HG03457 (cell line): ENCODE results near the gene ACTC1.
"Not testable (repeated sequence)": the region's sequence is repeated elsewhere in the genome, so short reads cannot be mapped to it uniquely, and the experiment has no call there.

Experiments
- ATAC-seq: cut with Tn5 transposase; IDR thresholded peaks from one replicate; pipeline ENCODE4 v1.9.1; 2021; ENCODE audit warnings: moderate number of reproducible peaks; ENCODE audit not compliant: unreplicated experiment

Gene ACTC1

DNA sequence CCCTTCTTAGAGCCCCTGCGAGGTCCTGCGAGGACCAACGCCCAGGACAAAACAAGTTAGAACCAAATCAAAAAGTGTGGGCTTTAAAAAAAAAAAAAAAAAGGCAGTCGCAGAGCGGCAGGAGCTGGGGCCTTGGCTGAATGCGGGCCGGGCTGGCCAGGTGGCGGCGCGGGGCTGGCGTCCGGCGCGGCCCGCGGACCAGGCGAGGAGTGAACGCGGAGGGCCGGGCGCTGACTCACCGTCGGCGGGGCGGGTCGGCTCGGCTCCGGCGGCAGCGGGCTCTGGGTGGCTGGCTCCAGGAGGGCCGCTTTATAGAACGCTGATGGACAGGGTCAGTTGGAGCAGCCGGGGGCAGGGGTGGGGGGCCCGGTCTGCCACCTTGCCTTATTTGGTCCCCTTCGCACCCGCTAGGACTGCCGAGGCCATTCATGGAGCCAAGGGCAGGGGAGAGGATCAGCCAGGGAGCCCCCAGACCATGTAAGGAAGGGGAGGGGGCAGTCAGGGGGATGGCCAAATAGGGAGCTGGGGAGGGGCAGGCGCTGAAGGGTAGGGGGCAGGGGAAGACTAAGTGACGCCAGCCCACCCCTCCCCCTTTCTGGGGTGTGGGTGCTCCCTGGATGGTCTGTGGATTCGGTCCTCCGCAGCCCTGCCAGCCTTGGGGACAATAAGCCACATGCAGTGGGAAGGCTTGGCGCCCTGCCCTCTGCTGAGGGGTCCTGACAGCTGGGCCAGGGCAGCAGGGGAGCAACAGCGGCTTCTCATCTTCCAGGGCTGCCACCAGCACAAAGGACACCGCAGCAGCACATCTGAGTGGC lies at the start of gene ACTC1:
Gene ACTC1, minus strand, starts transcription at position 283 of the 815 bp plus-strand sequence. CDS start 741 bp downstream, outside the sequence.
- ATAC-seq = no peak

DNA sequence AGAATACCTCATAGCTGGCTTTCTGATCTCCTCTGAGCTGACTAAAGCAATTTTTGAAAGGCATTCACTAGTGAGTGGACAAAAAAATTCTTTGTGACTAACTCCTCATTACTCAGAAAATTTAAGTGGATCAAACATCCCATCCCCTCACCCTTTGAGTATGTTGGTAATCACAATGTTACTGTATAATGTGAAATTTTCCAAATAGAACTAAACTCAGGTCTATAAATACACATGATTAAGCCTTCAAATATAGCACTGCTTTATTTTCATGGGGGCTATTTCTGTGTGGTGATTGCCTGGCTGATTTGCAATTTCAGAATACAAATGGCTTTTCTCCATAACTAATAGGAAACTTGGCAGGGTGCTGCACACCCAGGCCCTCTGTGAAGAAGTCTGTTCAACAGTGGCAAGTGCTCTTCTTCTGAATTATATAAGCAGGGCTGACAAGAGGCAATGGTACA lies 45.9 kb upstream of the ACTC1 start:
- ATAC-seq = no peak

DNA sequence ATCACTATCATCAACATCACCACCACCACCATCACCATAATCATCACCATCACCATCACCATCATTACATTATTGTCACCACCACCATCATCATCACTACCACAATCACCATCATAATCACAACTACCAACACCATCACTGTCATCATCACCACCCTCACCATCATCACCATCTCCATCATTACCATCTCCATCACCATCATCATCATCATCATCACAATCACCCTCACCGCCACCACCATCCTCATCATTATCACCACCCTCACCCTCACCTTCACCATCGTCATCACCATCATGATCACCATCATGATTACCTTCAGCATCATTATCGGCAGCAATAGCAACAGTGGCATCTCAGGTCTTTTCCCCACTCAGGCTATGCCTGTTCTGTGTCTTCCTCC lies 42.9 kb upstream of the ACTC1 start:
- no peak for ATAC-seq

DNA sequence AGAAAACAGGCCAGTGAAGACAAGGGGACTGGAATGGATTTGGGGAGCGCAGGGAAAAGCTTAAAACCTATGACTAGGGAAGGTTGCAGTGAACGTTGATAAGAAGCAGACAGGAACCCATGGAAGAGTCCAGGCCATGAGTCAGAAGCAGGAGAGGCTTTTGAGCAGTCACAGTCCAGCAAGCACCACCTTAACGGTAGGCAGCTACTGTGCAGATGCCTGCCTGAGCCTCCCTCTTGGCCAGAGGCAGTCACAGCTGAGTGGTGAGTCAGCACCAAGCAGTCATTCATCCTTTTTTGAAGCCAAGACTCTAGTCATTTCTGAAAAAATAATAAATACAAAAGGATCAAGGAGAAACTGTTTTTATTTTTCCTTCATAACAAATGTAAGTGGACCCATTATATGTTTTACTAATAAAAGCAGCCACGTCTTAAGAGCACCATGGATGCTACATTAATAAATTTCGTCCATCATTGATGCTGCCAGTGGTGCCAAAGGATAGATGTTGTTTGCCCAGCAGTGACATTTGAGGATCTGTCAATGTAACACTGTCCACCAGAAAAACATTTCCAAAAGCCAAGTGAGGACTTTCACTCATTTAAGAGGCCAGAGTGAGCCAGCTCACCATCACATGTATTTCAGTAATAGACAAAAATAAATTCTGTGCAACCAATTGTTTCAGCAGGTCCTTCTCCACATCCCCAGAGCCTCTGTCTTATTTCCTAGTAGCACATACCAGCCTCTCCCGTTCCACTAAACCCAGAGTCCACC lies 42.1 kb upstream of the ACTC1 start:
- no peak for ATAC-seq

DNA sequence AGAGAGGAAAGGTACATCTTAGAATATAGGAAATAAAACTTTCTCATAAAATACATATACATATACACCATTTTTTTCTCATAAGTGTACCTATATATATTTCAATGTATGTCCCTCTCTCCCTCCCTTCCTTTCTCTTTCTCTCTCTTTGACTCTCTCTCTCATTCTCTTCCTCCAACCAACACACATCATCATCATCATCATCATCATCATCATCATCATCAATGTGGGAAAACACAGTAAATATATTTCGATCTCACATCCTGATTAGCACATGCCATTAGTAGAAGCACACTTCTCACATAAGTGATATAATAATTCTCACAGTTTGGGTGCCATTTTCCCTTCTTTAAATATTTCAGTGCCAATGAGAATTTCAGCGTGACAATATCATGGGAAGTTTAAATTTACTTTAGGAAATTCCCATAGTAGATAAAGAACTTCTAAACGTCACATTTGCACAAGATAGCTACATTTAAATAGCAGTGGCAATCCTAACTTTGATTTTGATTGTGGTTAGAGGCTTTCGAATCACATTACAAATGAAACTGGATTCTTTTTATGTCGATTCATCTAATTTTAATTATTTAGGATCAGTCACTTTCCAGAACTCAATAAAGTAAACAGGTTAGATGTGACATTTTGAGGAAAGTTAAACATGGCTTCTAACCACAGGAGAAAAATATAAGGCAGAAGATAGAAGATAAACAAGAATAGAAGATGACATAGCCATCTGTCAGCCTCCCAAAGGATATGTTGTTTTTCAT lies 33.0 kb upstream of the ACTC1 start:
- no peak for ATAC-seq

DNA sequence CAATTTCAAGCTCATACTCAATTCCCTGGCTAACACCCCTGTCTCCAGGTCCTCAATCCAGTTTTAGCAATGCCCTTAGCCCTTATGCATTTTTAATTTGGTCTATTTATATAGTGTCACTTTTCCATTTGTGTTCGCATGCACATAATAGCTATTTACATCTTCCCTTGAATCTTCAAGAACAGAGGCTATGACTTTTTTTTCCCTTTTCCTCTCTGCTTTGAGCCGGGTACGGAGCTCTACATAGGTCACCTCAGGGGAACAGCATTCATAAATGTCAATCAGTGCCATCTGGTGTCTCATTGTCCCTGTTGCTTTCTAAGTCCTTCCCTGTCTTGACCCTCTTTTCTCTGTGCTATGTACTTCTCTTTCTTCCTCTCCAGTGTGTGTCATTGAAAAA lies 26.5 kb upstream of the ACTC1 start:
- no peak for ATAC-seq

DNA sequence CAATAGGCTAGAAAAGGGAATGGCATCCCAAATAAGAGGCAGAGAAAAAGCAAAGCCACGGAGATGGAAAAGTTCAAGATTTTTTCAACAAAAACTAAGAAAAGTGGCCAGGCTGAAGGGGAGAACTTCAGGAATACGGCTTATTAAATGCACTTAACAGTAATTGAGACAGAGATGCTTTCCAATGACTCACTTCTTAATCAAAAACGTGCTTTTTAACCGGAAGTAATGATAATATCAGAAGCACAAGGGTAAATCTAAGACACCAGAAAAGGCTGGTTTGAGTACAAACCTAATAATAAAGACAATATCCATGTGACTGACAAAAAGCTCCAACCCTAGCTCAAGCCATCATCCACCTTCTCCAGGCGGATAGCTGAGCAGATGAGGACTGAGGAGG lies 24.8 kb upstream of the ACTC1 start:
- no peak for ATAC-seq

DNA sequence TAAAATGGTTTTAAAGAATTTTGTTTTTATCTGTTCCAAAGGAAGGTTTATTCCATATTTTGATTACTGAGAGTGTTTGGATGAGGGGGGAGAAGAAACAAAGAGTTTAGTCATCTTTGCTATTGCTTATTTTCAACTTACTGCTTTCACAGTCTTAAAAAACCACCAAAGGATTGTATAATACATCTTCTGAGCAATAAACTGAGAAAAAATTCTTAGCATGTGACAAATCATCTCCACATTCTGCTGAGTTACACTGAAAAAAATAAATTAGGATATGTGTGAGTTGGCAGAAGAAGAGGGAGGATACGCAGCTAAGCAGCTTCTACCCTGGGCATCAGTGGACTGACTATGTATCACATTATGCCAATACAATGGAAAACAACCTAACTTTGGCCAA lies 23.2 kb upstream of the ACTC1 start:
- ATAC-seq = no peak

DNA sequence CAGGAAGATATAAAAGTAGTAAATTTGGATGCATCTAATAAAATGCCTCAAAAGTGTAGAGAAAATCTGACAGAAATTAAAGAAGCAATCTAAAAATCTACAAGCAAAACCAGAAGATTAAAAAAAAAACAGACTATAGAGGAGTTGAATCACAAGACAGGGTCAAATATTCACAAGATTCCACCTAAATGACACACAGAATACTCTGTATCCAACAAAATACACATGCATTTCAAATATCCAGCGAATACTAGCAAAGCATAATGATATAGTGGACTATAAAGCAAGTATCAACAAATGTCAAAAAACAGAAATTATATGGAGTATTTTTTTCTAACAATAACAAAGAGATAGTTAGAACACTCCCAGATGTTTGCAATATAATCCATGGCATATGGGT lies 20.5 kb upstream of the ACTC1 start:
- ATAC-seq = no peak

DNA sequence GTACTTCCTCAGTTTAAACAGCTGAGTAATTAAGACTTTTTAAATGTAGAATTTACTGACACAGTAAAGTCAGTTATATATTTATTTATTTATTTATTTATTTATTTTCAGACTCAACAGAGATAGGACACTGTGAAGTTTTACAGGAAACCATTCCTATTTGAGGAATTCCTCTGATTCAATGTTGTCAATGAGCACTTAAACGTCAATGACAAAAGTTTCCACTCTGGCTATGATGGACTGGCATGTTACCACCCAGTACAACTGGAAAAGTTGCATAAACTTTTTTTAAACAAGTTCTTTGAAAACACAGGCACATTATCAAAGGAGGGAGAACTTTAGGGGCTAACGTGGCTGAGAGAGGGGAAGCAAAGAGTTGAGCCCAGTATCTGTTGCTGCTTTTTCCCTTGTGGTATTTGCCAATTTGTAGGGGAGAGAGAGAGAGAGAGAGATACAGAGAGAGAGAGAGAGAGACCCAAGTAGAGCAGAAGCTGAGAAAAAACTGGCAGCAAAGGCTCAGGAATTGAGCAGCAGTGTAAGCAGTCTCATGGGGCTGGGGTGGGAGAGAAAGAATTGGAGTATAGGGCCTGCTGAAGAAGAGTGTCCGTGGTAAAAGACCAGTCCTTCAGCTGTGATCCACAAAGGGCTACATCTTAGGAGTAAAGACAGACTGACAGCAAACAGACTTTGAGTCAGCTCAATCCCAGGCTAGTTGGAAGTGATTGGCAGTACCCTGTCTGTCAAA lies 18.3 kb upstream of the ACTC1 start:
- ATAC-seq = no peak

DNA sequence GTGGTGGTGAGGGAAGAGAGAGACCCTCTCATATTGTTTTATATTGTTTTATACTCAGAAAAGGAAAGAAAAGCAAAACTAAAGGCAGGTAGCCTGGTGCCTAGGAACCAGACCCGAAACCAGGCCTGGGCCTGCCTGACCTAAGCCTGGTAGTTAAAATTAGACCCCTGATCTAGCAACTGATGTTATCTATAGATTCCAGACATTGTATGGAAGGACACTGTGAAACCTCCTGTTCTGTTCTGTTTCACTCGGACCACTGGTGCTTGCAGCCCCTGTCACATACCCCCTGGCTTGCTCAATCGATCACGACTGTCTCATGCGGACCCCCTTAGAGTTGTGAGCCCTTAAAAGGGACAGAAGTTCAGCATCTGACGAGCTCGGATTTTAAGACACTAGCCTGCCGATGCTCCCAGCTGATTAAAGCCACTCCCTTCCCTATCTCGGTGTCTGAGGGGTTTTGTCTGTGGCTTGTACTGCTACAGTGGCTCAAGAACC lies 17.6 kb upstream of the ACTC1 start:
- not testable (repeated sequence) for ATAC-seq

DNA sequence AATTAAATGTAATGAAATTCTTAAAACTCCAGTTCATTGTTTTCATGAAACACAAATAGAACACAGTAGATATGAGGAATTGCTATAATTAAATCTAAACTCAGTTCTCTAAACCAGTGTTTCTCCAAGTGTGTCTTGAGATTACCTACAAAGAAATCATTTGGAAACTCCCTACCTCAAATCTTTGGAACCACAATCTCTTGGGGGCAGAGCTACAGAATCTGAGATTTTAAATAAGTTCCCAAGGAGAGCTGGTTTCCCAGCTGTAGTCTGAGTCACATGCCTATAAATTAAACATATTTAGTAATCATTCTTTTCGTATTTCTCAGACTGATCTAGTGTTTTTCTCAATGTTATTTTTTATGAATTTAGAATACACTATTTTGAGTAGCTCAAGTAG lies 17.0 kb upstream of the ACTC1 start:
- no peak for ATAC-seq

DNA sequence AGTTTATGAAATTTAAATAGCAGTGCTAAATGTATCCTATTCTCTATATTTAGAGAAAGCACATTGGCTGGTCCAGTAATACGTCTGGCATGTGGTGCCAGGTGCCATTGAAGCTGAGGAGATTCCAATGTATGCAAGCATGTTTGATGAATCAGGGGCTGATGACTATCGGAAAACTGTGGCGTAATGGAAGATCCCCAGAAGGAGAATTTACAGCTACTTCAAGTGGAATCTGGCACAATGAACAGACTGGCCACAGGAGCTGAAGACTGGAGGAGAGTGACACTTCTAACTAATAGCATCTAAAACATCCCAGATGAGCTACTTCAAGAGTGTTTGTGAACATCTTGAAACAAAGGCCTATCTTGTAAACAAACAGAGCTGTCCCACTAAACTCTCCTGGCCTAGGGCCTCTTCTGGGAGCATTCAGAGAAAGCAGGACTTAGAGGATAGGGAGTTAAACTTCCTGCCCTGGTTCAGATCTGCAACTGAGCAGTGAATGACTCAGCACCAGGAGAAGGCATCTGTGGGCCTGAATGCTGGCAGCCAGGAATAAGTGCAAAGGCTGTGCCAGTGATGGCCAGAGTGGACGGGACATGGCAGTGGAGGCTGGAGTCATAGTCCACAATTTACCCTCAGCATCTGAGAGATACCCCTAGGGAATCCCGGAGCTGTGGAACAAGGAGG lies 15.2 kb upstream of the ACTC1 start:
- no peak for ATAC-seq

DNA sequence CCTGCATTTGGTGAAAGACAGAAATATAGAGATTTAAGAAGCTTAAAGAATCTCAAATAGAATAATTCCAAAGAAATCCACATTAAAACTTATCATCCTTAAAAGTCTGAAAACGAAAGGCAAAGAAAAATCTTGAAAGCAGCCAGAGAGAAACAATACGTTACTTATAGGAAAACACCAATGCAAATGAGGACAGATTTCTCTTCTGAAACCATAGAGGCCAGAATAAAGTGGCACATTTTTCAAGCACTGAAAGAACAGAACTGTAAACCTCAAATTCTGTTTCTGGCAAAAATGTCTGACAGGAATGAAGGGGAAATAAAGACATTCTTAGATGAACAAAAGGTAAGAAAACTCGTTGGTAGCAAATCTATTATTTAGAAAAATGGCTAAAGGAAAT lies 13.8 kb upstream of the ACTC1 start:
- no peak for ATAC-seq

DNA sequence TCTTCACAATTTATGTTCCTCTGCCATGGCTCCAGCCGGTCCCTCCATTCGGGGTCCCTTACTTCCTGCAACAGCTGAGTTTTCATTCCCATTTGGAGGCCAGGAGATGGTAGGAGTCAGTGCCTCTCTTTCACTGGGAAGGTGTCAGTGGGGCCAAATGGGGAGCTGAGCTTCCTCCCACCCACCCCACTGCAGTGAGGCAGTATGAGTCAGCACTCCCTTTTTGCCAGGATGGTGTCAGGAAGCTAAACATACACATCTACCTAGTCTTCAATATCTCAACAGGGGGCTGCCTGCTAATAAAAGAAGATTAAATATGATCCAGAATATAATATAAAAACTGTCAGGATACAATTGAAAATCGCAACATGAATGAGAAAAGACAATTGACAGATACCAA lies 12.7 kb upstream of the ACTC1 start:
- no peak for ATAC-seq

DNA sequence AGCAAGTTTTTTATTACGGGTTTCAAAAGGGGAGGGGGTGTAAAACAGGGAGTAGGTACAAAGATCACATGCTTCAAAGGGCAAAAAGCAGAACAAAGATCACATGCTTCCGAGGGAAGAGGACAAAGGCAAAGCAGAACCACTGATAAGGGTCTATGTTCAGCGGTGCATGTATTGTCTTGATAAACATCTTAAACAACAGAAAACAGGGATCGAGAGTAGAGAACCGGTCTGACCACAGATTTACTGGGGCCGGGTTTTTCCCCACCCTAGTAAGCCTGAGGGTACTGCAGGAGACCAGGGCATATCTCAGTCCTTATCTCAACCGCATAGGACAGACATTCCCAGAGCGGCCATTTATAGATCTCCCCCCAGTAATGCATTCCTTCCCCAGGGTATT lies 11.9 kb upstream of the ACTC1 start:
- not testable (repeated sequence) for ATAC-seq

DNA sequence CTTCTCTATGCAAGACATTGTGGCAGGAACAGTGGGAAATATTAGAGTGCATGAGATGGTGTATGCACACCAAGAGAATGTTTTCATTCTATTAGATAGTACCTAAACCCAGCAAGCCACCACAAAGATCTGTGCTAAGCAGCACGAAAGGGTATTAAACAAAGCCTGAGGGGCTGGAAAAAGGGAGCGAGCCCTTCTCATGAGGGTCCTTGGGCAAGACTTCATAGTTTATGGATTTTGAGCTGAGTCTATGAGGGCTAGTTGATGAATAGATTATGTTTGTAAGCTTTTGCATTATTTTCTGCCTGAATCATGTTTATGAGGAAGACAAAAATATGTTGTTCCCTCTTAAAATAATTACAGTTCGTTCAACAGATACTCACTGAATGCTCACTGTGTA lies 9.4 kb upstream of the ACTC1 start:
- ATAC-seq = no peak

DNA sequence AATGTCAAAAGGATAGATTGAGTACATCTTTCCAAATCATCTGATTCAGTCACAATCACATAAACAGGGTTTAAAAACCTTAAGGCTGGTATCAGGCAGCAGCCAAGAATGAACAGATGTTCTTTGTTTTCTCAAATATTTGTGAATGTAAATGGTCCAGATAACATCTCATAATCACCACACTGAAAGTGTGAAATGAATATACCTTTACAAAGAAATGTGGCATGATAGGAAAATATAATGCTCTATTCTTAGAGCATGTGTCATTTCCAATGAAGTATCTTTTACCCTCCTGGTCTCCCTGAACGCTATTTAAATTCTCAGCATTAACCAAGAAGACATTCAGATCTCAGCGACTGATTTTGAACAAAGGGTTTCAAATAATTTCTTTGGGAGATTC lies 8.8 kb upstream of the ACTC1 start:
- no peak for ATAC-seq

DNA sequence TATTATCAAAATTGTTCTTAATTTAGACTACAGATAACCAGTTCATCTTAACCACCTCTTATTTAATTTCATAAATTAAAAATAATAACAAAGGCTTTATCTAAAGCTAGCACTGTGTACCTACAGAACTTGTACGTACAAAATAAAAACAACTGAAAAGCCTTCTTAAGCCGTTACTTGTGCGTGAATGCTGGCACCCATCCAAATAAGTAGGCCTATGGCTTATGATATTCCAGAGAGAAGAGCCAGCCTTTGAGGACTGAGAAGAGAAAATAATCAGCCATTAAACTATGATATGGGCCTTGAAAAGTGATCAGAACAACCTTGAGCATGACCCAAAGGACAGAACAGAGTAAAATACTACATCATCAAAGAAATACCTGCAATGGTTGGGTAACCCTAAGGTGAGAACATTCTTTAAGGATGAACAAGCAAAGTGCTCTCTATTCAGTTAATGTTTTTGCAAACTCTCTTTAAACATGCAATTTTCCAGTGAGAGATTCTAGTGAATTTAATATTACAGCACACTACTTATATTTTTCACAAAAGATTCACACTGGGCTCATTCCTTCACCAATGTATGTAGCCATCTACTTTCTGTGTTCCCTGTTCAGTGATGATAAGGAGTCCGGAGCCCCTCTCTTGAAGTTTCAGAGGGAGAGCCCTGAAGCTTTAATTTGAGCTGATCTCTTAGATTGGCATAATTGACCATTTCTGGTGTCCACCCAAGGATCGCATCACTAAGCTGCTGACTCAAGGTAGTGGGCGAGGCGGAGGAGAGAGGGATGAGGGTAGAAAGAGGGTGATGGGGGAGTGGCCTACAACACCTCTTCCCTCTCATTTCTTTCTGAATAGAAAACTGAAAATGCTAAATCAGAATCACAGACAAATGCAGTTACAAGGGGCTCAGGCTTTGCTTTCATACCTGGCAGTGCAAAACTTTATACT lies 7.7 kb upstream of the ACTC1 start:
- no peak for ATAC-seq
